Right ventricle myocardium inferior (tissue), 1 donor: ENCODE data around the gene MAST4. TPM values are rescaled to one million over a fixed set of nuclear protein-coding genes. Genes with fewer than 3 reads are reported as not detected.
A peak's percentile ranks its signal among the peaks of the same experiment; 100 is the strongest.

Source experiments
- ATAC-seq: fragments of 200-7000 bp; cut with Tn5 transposase; one replicate; pipeline ENCODE4 v1.9.1; 2020; ENCODE audit warnings: mild to moderate bottlenecking, moderate library complexity
- DNase-seq: peaks from one replicate; pipeline ENCODE4 v3.0.0; 2021; ENCODE audit errors: missing footprints
- intact Hi-C: fragments of 100-400 bp; cut with DNase I; formaldehyde crosslinking; loops from one replicate; pipeline ENCODE4 v1.11.0; 2022
- total RNA-seq: library from RNA; stranded (reverse); fragmentation: NEBNext Ultra II Directional; extraction: Animal tissue kit (Norgen Biotek cat#: 25700); gene quantifications from one replicate; pipeline ENCODE4 v1.2.1, GENCODE V29; 2021
- donor health status: DM: no; HTN: yes; CAD: no; lungs with severe emphysema.

Gene MAST4
- total RNA-seq, 1 donor from 2014 or later: 39.6 TPM

- DNase-seq: no peak
- intact Hi-C loops: loop anchor here (10.0 kb wide), 1 partner anchor 223 kb away; no protein-coding TSS in a partner anchor
- no peak for ATAC-seq
Observed at GRCh38 chr5:66982056-66982387, 385.8 kb downstream of the MAST4 start.

GRCh38 chr5:66982470-66982869 is 386.3 kb downstream of the MAST4 start:
- DNase-seq: no peak
- no peak for ATAC-seq
- intact Hi-C loops: loop anchor here (10.0 kb wide), 1 partner anchor 222 kb away; no protein-coding TSS in a partner anchor

GRCh38 chr5:66985417-66985816 is 389.2 kb downstream of the MAST4 start:
- intact Hi-C loops: loop anchor here (5.0 to 10.0 kb wide), 2 partner anchors 162 to 219 kb away; no protein-coding TSS in a partner anchor
- DNase-seq (no peak), ATAC-seq (no peak)

GRCh38 chr5:66986009-66986408 is 389.8 kb downstream of the MAST4 start:
- no peak for ATAC-seq
- intact Hi-C loops: loop anchor here (5.0 to 10.0 kb wide), 2 partner anchors 161 to 219 kb away; no protein-coding TSS in a partner anchor
- no peak for DNase-seq

- intact Hi-C loops: loop anchor here (5.0 to 10.0 kb wide), 2 partner anchors 161 to 218 kb away; no protein-coding TSS in a partner anchor
- no peak for ATAC-seq
- DNase-seq: no peak
Observed at GRCh38 chr5:66986534-66986933, 390.3 kb downstream of the MAST4 start.

- ATAC-seq (no peak), DNase-seq (no peak)
- intact Hi-C loops: loop anchor here (5.0 to 10.0 kb wide), 2 partner anchors 160 to 218 kb away; no protein-coding TSS in a partner anchor
Observed at GRCh38 chr5:66987126-66987525, 390.9 kb downstream of the MAST4 start.

GRCh38 chr5:66987540-66987939 is 391.3 kb downstream of the MAST4 start:
- intact Hi-C loops: loop anchor here (5.0 to 10.0 kb wide), 2 partner anchors 160 to 217 kb away; no protein-coding TSS in a partner anchor
- ATAC-seq (no peak), DNase-seq (no peak)

GRCh38 chr5:66987949-66988838 is 392.0 kb downstream of the MAST4 start:
- ATAC-seq (peak; percentile 33), DNase-seq (no peak)

GRCh38 chr5:66989286-66989685 is 393.1 kb downstream of the MAST4 start:
- DNase-seq (no peak), ATAC-seq (no peak)
- intact Hi-C loops: loop anchor here (5.0 to 10.0 kb wide), 2 partner anchors 158 to 216 kb away; no protein-coding TSS in a partner anchor

More at GRCh38 chr5:66987949-66988838, 392.0 kb downstream of the MAST4 start:
- intact Hi-C loops: loop anchor here (5.0 to 10.0 kb wide), 2 partner anchors 159 to 217 kb away; no protein-coding TSS in a partner anchor

GRCh38 chr5:66989781-66990180 is 393.6 kb downstream of the MAST4 start:
- intact Hi-C loops: loop anchor here (5.0 to 10.0 kb wide), 2 partner anchors 158 to 215 kb away; no protein-coding TSS in a partner anchor
- no peak for ATAC-seq
- no peak for DNase-seq

- ATAC-seq (no peak), DNase-seq (no peak)
- intact Hi-C loops: no loop called here
Observed at GRCh38 chr5:66991746-66992145, 395.6 kb downstream of the MAST4 start.

- intact Hi-C loops: no loop called here
- DNase-seq: no peak
Observed at GRCh38 chr5:66992547-66992946, 396.4 kb downstream of the MAST4 start.

GRCh38 chr5:66993448-66993847 is 397.3 kb downstream of the MAST4 start:
- intact Hi-C loops: no loop called here
- ATAC-seq (no peak), DNase-seq (no peak)

More at GRCh38 chr5:66992547-66992946, 396.4 kb downstream of the MAST4 start:
- ATAC-seq: no peak

GRCh38 chr5:66993882-66994281 is 397.7 kb downstream of the MAST4 start:
- ATAC-seq: no peak
- intact Hi-C loops: no loop called here
- DNase-seq: no peak

GRCh38 chr5:66994790-66995189 is 398.6 kb downstream of the MAST4 start:
- DNase-seq (no peak), ATAC-seq (no peak)
- intact Hi-C loops: no loop called here

GRCh38 chr5:67000794-67001475 is 404.7 kb downstream of the MAST4 start:
- ATAC-seq: no peak
- intact Hi-C loops: no loop called here
- DNase-seq: no peak

GRCh38 chr5:67002832-67003684 is 406.9 kb downstream of the MAST4 start:
- intact Hi-C loops: no loop called here
- ATAC-seq: no peak
- no peak for DNase-seq

- intact Hi-C loops: no loop called here
- DNase-seq: no peak
- no peak for ATAC-seq
Observed at GRCh38 chr5:67003685-67003934, 407.4 kb downstream of the MAST4 start.
